Right lobe of liver (tissue), 6 donors: ENCODE data around the gene MXD4. TPM values are rescaled to one million over a fixed set of nuclear protein-coding genes. Genes with fewer than 3 reads are reported as not detected.
A peak's percentile ranks its signal among the peaks of the same experiment; 100 is the strongest.

Experiments
- ATAC-seq, 4 donors: fragments of 200-7000 bp; cut with Tn5 transposase; one replicate each; pipeline ENCODE4 v1.9.1; 2020; ENCODE audit warnings: mild to moderate bottlenecking in 4 of 4, moderate library complexity in 4 of 4
- DNase-seq, 3 donors: peaks; one replicate each; pipeline ENCODE4 v3.0.0-alpha.2; 2020
- H3K27ac ChIP-seq, 3 donors: fragments of 200-600 bp; one replicate each; pipeline ENCODE4 v1.8.0; 2022
- H3K27me3 ChIP-seq, 2 donors: fragments of 200-600 bp; one replicate each; pipeline ENCODE4 v1.8.0; 2022
- H3K36me3 ChIP-seq, 4 donors: fragments of 200-600 bp; sonication (generic) in 1 of 4; one replicate each; pipeline versions ENCODE4 v1.5.1 to v1.8.0; 2017 to 2022; ENCODE audit warnings: control low read depth in 1 of 4
- H3K4me1 ChIP-seq, 4 donors: fragments of 200-600 bp; sonication (generic) in 1 of 4; one replicate each; pipeline versions ENCODE4 v1.5.1 to v1.8.0; 2017 to 2022; ENCODE audit warnings: control low read depth in 1 of 4
- H3K4me3 ChIP-seq, 3 donors: fragments of 200-600 bp; one replicate each; pipeline ENCODE4 v1.8.0; 2022
- H3K9me3 ChIP-seq, 4 donors: fragments of 200-600 bp; sonication (generic) in 1 of 4; one replicate each; pipeline versions ENCODE4 v1.5.1 to v1.8.0; 2017 to 2022; ENCODE audit warnings: control low read depth in 1 of 4
- POLR2A ChIP-seq: fragments of 450-650 bp; IDR thresholded peaks from one replicate; pipeline ENCODE4 v1.6.1; 2017; ENCODE audit warnings: antibody characterized with exemption, mild to moderate bottlenecking
- WGBS: methylation state at CpG from one replicate; pipeline ENCODE4 v1.1.6; 2018; ENCODE audit warnings: low coverage, low lambda C conversion rate; ENCODE audit not compliant: insufficient coverage; ENCODE audit errors: missing lambda C conversion rate; 5-methylcytosine and 5-hydroxymethylcytosine counted together
- intact Hi-C, 2 donors: fragments of 100-400 bp; cut with DNase I; formaldehyde crosslinking; loops; one replicate each; pipeline versions ENCODE4 v1.11.2 to v1.14.1; 2022
- total RNA-seq, 6 experiments: library from RNA; depleted of rRNA in 2 of 6; stranded (reverse); fragments of >200 nt in 2 of 6; fragmentation: NEBNext Ultra II Directional in 3 of 6; extraction: Animal tissue kit (Norgen Biotek cat#: 25700) in 3 of 6; gene quantifications; one replicate each; pipeline versions ENCODE4 v1.1.0 to v1.2.4, GENCODE V29; 2016 to 2023
- TF ChIP-seq, protein P1 (sequence below), 4 donors: fragments of 200-600 bp in 3 of 4; fragments of 450-650 bp in 1 of 4; IDR thresholded peaks; one replicate each; pipeline versions ENCODE4 v1.5.1 to v1.8.0; 2016 to 2022; ENCODE audit warnings: antibody characterized with exemption in 4 of 4, mild to moderate bottlenecking in 2 of 4
- donor health status: DM: no; HTN: yes; CAD: no.
- donor health status: DM: no; HTN: no; CAD: no.
- donor health status: DM: no; HTN: no; CAD: no.
- donor health status: DM: no; HTN: yes; CAD: no.
- donor health status: DM: no; HTN: yes; CAD: no.

The MXD4 gene
- total RNA-seq, 6 experiments from 2014 or later: 17.8 to 23.0 (median 19.7) TPM

- WGBS: 62% methylated on average over 6 of the region's 12 CpGs
- intact Hi-C loops: no loop called here
- Histone ChIP-seq H3K4me3 (no peak overlapping the region), H3K27ac (peak overlapping the region in 2 of 3 donors; percentile 47 to 73), H3K27me3 (no peaks in the 10 kb centered on the region), H3K4me1 (peaks cover 0 to 26% (median 3%) of the 10 kb centered on the region in 4 donors), H3K9me3 (no peaks in the 10 kb centered on the region), H3K36me3 (peaks cover 0 to 15% (median 0%) of the 10 kb centered on the region in 4 donors)
- peak; percentile 31 to 57 (median 54) for DNase-seq
- peak; percentile 18 to 62 (median 34) for ATAC-seq
- TF ChIP-seq POLR2A: no peak
- TF ChIP-seq, protein P1, sequence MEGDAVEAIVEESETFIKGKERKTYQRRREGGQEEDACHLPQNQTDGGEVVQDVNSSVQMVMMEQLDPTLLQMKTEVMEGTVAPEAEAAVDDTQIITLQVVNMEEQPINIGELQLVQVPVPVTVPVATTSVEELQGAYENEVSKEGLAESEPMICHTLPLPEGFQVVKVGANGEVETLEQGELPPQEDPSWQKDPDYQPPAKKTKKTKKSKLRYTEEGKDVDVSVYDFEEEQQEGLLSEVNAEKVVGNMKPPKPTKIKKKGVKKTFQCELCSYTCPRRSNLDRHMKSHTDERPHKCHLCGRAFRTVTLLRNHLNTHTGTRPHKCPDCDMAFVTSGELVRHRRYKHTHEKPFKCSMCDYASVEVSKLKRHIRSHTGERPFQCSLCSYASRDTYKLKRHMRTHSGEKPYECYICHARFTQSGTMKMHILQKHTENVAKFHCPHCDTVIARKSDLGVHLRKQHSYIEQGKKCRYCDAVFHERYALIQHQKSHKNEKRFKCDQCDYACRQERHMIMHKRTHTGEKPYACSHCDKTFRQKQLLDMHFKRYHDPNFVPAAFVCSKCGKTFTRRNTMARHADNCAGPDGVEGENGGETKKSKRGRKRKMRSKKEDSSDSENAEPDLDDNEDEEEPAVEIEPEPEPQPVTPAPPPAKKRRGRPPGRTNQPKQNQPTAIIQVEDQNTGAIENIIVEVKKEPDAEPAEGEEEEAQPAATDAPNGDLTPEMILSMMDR (IDR thresholded peaks at IDR 0.05): no peak
Observed at GRCh38 chr4:2256781-2257191, 5.1 kb downstream of the MXD4 start.

DNA sequence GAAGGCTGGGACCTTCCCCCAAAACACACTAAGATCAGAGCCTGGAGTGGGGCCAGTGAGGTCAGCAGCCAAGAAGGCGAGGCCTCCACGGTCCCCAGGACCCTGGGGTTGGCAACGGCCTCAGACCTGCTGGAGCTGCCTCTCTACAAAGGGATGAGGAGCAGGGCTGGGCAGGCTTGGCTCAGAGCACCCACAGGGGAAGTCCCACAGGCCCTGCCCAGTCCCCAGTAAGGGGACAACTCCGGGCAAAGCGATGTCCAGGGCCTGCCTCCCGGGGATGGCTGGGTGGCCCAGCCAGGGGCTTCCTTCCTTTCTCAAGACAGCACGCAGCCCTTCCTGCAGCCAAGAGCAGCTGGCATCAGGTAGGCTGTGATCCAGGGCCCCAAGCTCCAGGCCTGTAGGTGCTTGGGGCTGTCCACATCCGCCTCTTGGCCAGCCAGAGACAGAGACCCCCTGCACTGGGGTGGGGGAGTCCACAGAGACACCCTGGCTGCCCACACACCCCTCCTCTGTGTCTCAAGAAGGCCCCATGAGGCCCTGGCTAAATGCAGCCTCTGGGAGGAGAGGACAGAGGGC lies 5.7 kb downstream of the MXD4 start:
- DNase-seq: peak; percentile 20 to 53 (median 47)
- Histone ChIP-seq H3K27ac (peak overlapping the region in 2 of 3 donors; percentile 47 to 57), H3K4me1 (peaks cover 0 to 26% (median 3%) of the 10 kb centered on the region in 4 donors), H3K36me3 (peaks cover 0 to 15% (median 0%) of the 10 kb centered on the region in 4 donors), H3K4me3 (no peak overlapping the region), H3K27me3 (no peaks in the 10 kb centered on the region), H3K9me3 (no peaks in the 10 kb centered on the region)
- intact Hi-C loops: no loop called here
- peak; percentile 9 to 37 (median 21) for ATAC-seq
- WGBS: no CpG with 5 or more reads among the region's 8 CpGs
- TF ChIP-seq POLR2A: no peak
- TF ChIP-seq, protein P1 (IDR thresholded peaks at IDR 0.05): no peak

DNA sequence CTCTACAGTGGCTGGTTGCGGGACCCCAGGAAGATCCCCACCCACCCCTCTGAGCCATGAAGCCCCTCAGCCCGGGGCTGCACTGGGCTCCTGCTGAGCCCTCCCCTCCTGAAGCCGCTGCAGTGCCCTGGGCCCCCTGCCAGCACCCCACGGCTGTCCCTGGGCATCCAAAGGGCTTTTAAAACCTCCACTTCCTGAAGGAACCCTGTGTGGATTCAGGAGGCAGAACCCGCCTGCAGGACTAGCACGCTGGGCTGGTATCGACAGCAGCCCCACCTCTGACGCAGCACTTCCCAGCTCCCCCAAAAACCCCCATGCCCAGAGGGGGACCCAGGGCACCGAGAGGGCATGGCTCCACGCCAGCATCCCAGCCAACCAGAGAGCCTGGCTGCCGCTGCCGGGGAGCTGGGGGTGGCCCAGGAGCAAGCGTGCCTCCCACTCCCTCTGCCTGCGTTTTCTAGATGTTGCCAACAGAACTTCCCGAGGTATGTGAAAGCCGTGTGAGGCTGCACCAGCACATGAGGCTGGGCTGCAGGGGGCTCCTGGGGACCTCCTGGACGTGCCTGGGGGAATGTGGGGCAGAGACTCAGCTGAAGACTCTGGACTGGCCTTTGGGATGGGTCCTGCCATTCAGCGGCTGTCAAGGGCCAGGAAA lies 6.3 kb downstream of the MXD4 start:
- Histone ChIP-seq H3K36me3 (peaks cover 0 to 16% (median under 1%) of the 10 kb centered on the region in 4 donors), H3K27me3 (no peaks in the 10 kb centered on the region), H3K27ac (peak overlapping the region in 1 of 3 donors; percentile 57), H3K9me3 (no peaks in the 10 kb centered on the region), H3K4me1 (peaks cover 0 to 23% (median 3%) of the 10 kb centered on the region in 4 donors), H3K4me3 (no peak overlapping the region)
- ATAC-seq (no peak), DNase-seq (peak; percentile 25 to 51 (median 47))
- intact Hi-C loops: no loop called here
- TF ChIP-seq, protein P1 (IDR thresholded peaks at IDR 0.05): no peak
- TF ChIP-seq POLR2A: no peak
- WGBS: 40% methylated on average over 1 of the region's 18 CpGs

DNA sequence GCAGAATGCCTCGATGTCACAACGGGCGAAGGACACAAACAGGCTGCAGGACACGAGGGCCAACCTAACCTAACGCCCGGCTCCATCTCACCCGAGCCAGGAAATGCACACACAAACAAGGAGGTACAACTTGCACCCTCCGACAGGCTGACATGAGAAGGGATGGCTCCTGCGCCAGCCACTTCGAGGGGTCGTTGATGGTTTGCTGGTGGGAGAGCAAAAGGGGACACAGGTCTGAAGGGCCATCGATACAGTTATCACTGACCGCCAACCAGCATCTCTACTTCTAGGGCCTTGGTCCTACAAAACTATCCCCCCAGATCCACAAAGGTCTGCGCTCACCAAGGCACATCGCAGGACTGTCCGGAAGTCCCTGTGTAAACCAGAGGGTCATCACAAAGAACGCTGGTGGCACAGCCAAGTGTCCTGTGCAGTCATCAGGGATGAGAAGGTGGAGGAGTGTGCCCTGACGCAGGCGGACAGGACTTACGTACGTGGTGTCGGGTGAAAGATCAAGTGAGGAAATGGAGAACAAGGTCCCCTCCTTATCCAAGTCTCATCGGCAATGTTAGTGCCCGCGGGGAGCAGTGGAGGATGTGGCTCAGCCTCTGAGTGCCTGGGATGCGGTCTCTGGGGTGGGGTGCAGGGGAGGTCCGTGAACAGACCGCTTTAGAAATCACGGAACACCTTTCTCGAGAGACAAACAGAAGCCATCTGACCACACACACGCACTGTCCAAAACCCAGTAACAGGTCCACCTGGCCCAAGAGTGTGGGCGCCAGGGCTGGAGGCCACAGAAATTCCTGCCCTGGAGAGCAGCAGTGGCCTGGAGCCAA lies 7.0 kb downstream of the MXD4 start:
- DNase-seq (peak in 1 of 3 donors; percentile 43), ATAC-seq (no peak)
- Histone ChIP-seq H3K4me1 (peaks cover 0 to 16% (median under 1%) of the 10 kb centered on the region in 4 donors), H3K36me3 (peaks cover 0 to 22% (median 4%) of the 10 kb centered on the region in 4 donors), H3K27ac (no peak overlapping the region), H3K27me3 (no peaks in the 10 kb centered on the region), H3K4me3 (no peak overlapping the region), H3K9me3 (no peaks in the 10 kb centered on the region)
- WGBS: 76% methylated on average over 18 of the region's 32 CpGs
- intact Hi-C loops: no loop called here
- no peak for TF ChIP-seq POLR2A
- TF ChIP-seq, protein P1 (IDR thresholded peaks at IDR 0.05): no peak
